ENCODE data around the gene FAHD1.

DNA sequence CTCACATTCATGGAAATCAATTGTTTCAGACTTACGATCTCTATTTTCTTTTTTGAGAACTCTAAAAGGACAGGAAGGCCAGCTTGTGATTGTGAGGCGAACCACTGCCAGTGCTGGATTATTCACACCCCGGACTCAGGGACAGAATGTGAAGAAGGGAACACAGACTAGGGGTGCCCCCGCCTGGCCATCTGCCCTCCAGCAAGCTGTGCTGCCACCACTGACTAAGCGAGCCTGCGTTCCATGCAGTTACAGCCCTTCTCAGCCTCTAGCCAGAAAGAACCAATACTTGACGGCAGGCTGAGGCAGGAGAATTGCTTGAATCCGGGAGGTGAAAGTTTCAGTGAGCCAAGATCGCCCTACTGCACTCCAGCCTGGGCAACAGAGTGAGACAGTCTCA, 3.2 kb upstream of the FAHD1 start:
- TF ChIP-seq POLR2A (IDR thresholded peaks at IDR 0.05; ENCODE audit: low read length) (no peak), GATA1 (IDR thresholded peaks at IDR 0.05; ENCODE audit: low read depth, low read length) (no peak)
